GM21576 (cell line): ENCODE measurements around the gene ANAPC10.
"Not testable (repeated sequence)": the region's sequence is repeated elsewhere in the genome, so short reads cannot be mapped to it uniquely, and the experiment has no call there.

Experiments used
- ATAC-seq: cut with Tn5 transposase; IDR thresholded peaks from one replicate; pipeline ENCODE4 v1.9.1; 2021; ENCODE audit warnings: mild to moderate bottlenecking, moderate library complexity; ENCODE audit not compliant: unreplicated experiment

ANAPC10 gene

GRCh38 chr4:145012841-145013240 is 85.2 kb downstream of the ANAPC10 start:
- no peak for ATAC-seq

GRCh38 chr4:145011636-145012035 is 86.4 kb downstream of the ANAPC10 start:
- no peak for ATAC-seq

GRCh38 chr4:145010315-145010714 is 87.7 kb downstream of the ANAPC10 start:
- ATAC-seq: not testable (repeated sequence)

- ATAC-seq: no peak
These were observed 94.3 kb downstream of the ANAPC10 start for GRCh38 chr4:145003675-145004074.

GRCh38 chr4:145001635-145002034 is 96.4 kb downstream of the ANAPC10 start:
- no peak for ATAC-seq

- ATAC-seq: not testable (repeated sequence)
These were observed 97.3 kb downstream of the ANAPC10 start for GRCh38 chr4:145000656-145001055.

- no peak for ATAC-seq
These were observed 108.7 kb downstream of the ANAPC10 start for GRCh38 chr4:144989306-144989705.

- no peak for ATAC-seq
These were observed 112.5 kb downstream of the ANAPC10 start for GRCh38 chr4:144985531-144985930.

GRCh38 chr4:144985014-144985413 is 113.0 kb downstream of the ANAPC10 start:
- ATAC-seq: no peak

- no peak for ATAC-seq
These were observed 113.8 kb downstream of the ANAPC10 start for GRCh38 chr4:144984241-144984640.

GRCh38 chr4:144975718-144976117 is 122.3 kb downstream of the ANAPC10 start:
- ATAC-seq: no peak

GRCh38 chr4:144970597-144970996 is 127.4 kb downstream of the ANAPC10 start:
- ATAC-seq: peak; percentile 64

- no peak for ATAC-seq
These were observed 128.2 kb downstream of the ANAPC10 start for GRCh38 chr4:144969821-144970220.

GRCh38 chr4:144968606-144969005 is 129.4 kb downstream of the ANAPC10 start:
- no peak for ATAC-seq

- ATAC-seq: peak; percentile 82
These were observed 130.8 kb downstream of the ANAPC10 start for GRCh38 chr4:144967161-144967560.

- no peak for ATAC-seq
These were observed 135.7 kb downstream of the ANAPC10 start for GRCh38 chr4:144962300-144962699.

- no peak for ATAC-seq
These were observed 142.9 kb downstream of the ANAPC10 start for GRCh38 chr4:144955104-144955503.

- no peak for ATAC-seq
These were observed 143.8 kb downstream of the ANAPC10 start for GRCh38 chr4:144954230-144954629.

GRCh38 chr4:144948421-144948820 is 149.6 kb downstream of the ANAPC10 start:
- no peak for ATAC-seq

GRCh38 chr4:144948009-144948408 is 150.0 kb downstream of the ANAPC10 start:
- no peak for ATAC-seq
